GM13977 (cell line): Measurements from ENCODE around the gene GGA1.

Source experiments
- DNase-seq: peaks from one replicate; pipeline ENCODE4 v3.0.0; 2012; ENCODE audit warnings: low spot score
- CTCF ChIP-seq: IDR thresholded peaks from 2 replicates; pipeline ENCODE4 v1.5.1; 2012; ENCODE audit warnings: mild to moderate bottlenecking, control low read depth; ENCODE audit not compliant: insufficient read depth; ENCODE audit errors: extremely low read depth, missing control alignments
- in situ Hi-C: fragments of 300-500 bp; cut with MboI; formaldehyde crosslinking; loops from one replicate; pipeline ENCODE4 v1.12.0; 2022; ENCODE audit warnings: low sequenced_read_pairs, low pct_unique_long_range_greater_than_20kb, mixed read lengths, inconsistent platforms; ENCODE audit not compliant: unreplicated experiment

GGA1 gene

GRCh38 chr22:37664249-37665101 lies 55.8 kb downstream of the GGA1 start:
- in situ Hi-C loops: no loop called here
- no peak for TF ChIP-seq CTCF
- DNase-seq: no peak

GRCh38 chr22:37665487-37665886 lies 56.9 kb downstream of the GGA1 start:
- no peak for TF ChIP-seq CTCF
- in situ Hi-C loops: no loop called here
- no peak for DNase-seq

GRCh38 chr22:37669586-37669985 lies 61.0 kb downstream of the GGA1 start:
- TF ChIP-seq CTCF: no peak
- in situ Hi-C loops: no loop called here

GRCh38 chr22:37672206-37672919 lies 63.7 kb downstream of the GGA1 start:
- in situ Hi-C loops: loop anchor here (10.0 kb wide), 1 partner anchor 48 kb away; no protein-coding TSS in a partner anchor
- TF ChIP-seq CTCF: no peak
- no peak for DNase-seq

More at GRCh38 chr22:37669586-37669985, 61.0 kb downstream of the GGA1 start:
- DNase-seq: no peak

- in situ Hi-C loops: loop anchor here (10.0 kb wide), 1 partner anchor 48 kb away; no protein-coding TSS in a partner anchor
- TF ChIP-seq CTCF: no peak
- no peak for DNase-seq
Observed at GRCh38 chr22:37672920-37673455, 64.4 kb downstream of the GGA1 start.

GRCh38 chr22:37674248-37674647 lies 65.6 kb downstream of the GGA1 start:
- no peak for DNase-seq
- in situ Hi-C loops: loop anchor here (10.0 kb wide), 1 partner anchor 49 kb away; no protein-coding TSS in a partner anchor
- TF ChIP-seq CTCF: no peak
